Mucosa of stomach (tissue), 1 donor: ENCODE data around the gene OR4D2.
"Not testable (repeated sequence)": the region's sequence is repeated elsewhere in the genome, so short reads cannot be mapped to it uniquely, and the experiment has no call there.

Experiments
- H3K27me3 ChIP-seq: one replicate; pipeline ENCODE4 v1.7.0; 2013; ENCODE audit warnings: mild to moderate bottlenecking, low read length; ENCODE audit not compliant: control insufficient read depth, insufficient read depth
- H3K36me3 ChIP-seq: one replicate; pipeline ENCODE4 v1.7.0; 2013; ENCODE audit warnings: low read length; ENCODE audit not compliant: control insufficient read depth, insufficient read depth
- H3K4me1 ChIP-seq: one replicate; pipeline ENCODE4 v1.7.0; 2013; ENCODE audit warnings: mild to moderate bottlenecking, low read length; ENCODE audit not compliant: control insufficient read depth, insufficient read depth
- H3K4me3 ChIP-seq: one replicate; pipeline ENCODE4 v1.7.0; 2013; ENCODE audit warnings: low read length
- H3K9ac ChIP-seq: one replicate; pipeline ENCODE4 v1.7.0; 2013; ENCODE audit warnings: mild to moderate bottlenecking, low read length, moderate library complexity
- H3K9me3 ChIP-seq: one replicate; pipeline ENCODE4 v1.7.0; 2013; ENCODE audit warnings: mild to moderate bottlenecking, low read length, moderate library complexity; ENCODE audit not compliant: control insufficient read depth
- donor health status: Pancreatic carcinoma.

Gene OR4D2

GRCh38 chr17:58166682-58167081 is at the start of gene OR4D2:
OR4D2 (plus strand) TSS chr17:58166982; CDS start chr17:58169656, 2,674 bp downstream.
- Histone ChIP-seq H3K9ac (no peak within 1 kb of the TSS), H3K4me3 (no peak within 1 kb of the TSS), H3K9me3 (no peaks in the 10 kb centered on the region), H3K4me1 (no peaks in the 10 kb centered on the region), H3K36me3 (no peaks in the 10 kb centered on the region), H3K27me3 (peaks cover 4% of the 10 kb centered on the region)

GRCh38 chr17:58117382-58117781 is 49.4 kb upstream of the OR4D2 start:
- no peak overlapping the region for H3K4me3 ChIP-seq
- H3K9me3 ChIP-seq: no peaks in the 10 kb centered on the region
- H3K36me3 ChIP-seq: no peaks in the 10 kb centered on the region
- no peaks in the 10 kb centered on the region for H3K4me1 ChIP-seq
- no peaks in the 10 kb centered on the region for H3K27me3 ChIP-seq
- H3K9ac ChIP-seq: no peak overlapping the region

- no peaks in the 10 kb centered on the region for H3K27me3 ChIP-seq
- no peaks in the 10 kb centered on the region for H3K9me3 ChIP-seq
- H3K36me3 ChIP-seq: no peaks in the 10 kb centered on the region
- no peak overlapping the region for H3K9ac ChIP-seq
- H3K4me1 ChIP-seq: no peaks in the 10 kb centered on the region
- no peak overlapping the region for H3K4me3 ChIP-seq
Measured at GRCh38 chr17:58119491-58119890, 47.3 kb upstream of the OR4D2 start.

GRCh38 chr17:58120195-58120822 is 46.5 kb upstream of the OR4D2 start:
- Histone ChIP-seq H3K36me3 (no peaks in the 10 kb centered on the region), H3K9me3 (no peaks in the 10 kb centered on the region), H3K27me3 (no peaks in the 10 kb centered on the region), H3K9ac (no peak overlapping the region), H3K4me1 (no peaks in the 10 kb centered on the region), H3K4me3 (no peak overlapping the region)

- H3K4me3 ChIP-seq: no peak overlapping the region
- H3K4me1 ChIP-seq: no peaks in the 10 kb centered on the region
- no peak overlapping the region for H3K9ac ChIP-seq
- no peaks in the 10 kb centered on the region for H3K27me3 ChIP-seq
- no peaks in the 10 kb centered on the region for H3K9me3 ChIP-seq
- H3K36me3 ChIP-seq: no peaks in the 10 kb centered on the region
Measured at GRCh38 chr17:58121925-58122324, 44.9 kb upstream of the OR4D2 start.

GRCh38 chr17:58127846-58128245 is 38.9 kb upstream of the OR4D2 start:
- no peaks in the 10 kb centered on the region for H3K27me3 ChIP-seq
- H3K36me3 ChIP-seq: no peaks in the 10 kb centered on the region

GRCh38 chr17:58132697-58133096 is 34.1 kb upstream of the OR4D2 start:
- H3K27me3 ChIP-seq: peaks cover 11% of the 10 kb centered on the region
- H3K9me3 ChIP-seq: not testable (repeated sequence)

More at GRCh38 chr17:58127846-58128245, 38.9 kb upstream of the OR4D2 start:
- no peak overlapping the region for H3K4me3 ChIP-seq
- no peaks in the 10 kb centered on the region for H3K9me3 ChIP-seq
- no peak overlapping the region for H3K9ac ChIP-seq
- no peaks in the 10 kb centered on the region for H3K4me1 ChIP-seq

GRCh38 chr17:58136669-58137279 is 30.0 kb upstream of the OR4D2 start:
- H3K36me3 ChIP-seq: no peaks in the 10 kb centered on the region
- peaks cover 13% of the 10 kb centered on the region for H3K27me3 ChIP-seq
- H3K4me1 ChIP-seq: no peaks in the 10 kb centered on the region
- H3K4me3 ChIP-seq: no peak overlapping the region
- no peak overlapping the region for H3K9ac ChIP-seq
- H3K9me3 ChIP-seq: no peaks in the 10 kb centered on the region

More at GRCh38 chr17:58132697-58133096, 34.1 kb upstream of the OR4D2 start:
- H3K4me3 ChIP-seq, H3K36me3 ChIP-seq, H3K4me1 ChIP-seq, H3K9ac ChIP-seq: not testable (repeated sequence)

GRCh38 chr17:58141505-58141904 is 25.3 kb upstream of the OR4D2 start:
- Histone ChIP-seq H3K4me1 (no peaks in the 10 kb centered on the region), H3K36me3 (no peaks in the 10 kb centered on the region), H3K27me3 (peaks cover 9% of the 10 kb centered on the region), H3K9ac (no peak overlapping the region), H3K9me3 (no peaks in the 10 kb centered on the region), H3K4me3 (no peak overlapping the region)

GRCh38 chr17:58143335-58143734 is 23.4 kb upstream of the OR4D2 start:
- not testable (repeated sequence) for H3K4me3 ChIP-seq, H3K36me3 ChIP-seq, H3K27me3 ChIP-seq, H3K9ac ChIP-seq, H3K4me1 ChIP-seq, H3K9me3 ChIP-seq

GRCh38 chr17:58144801-58145200 is 22.0 kb upstream of the OR4D2 start:
- Histone ChIP-seq H3K4me1 (no peaks in the 10 kb centered on the region), H3K27me3 (no peaks in the 10 kb centered on the region), H3K4me3 (no peak overlapping the region), H3K36me3 (no peaks in the 10 kb centered on the region), H3K9ac (no peak overlapping the region), H3K9me3 (no peaks in the 10 kb centered on the region)

GRCh38 chr17:58147930-58148434 is 18.8 kb upstream of the OR4D2 start, which contains the start of gene OR4D1:
OR4D1 (plus strand) TSS chr17:58148384; CDS start chr17:58155154, 6,770 bp downstream.
- no peaks in the 10 kb centered on the region for H3K4me1 ChIP-seq
- H3K9ac ChIP-seq: no peak within 1 kb of the TSS
- peaks cover 4% of the 10 kb centered on the region for H3K27me3 ChIP-seq
- H3K4me3 ChIP-seq: no peak within 1 kb of the TSS
- no peaks in the 10 kb centered on the region for H3K36me3 ChIP-seq
- H3K9me3 ChIP-seq: no peaks in the 10 kb centered on the region
